Endometrial microvascular endothelial cells (primary cell): ENCODE measurements around the gene TFCP2. TPM values are rescaled to one million over a fixed set of nuclear protein-coding genes. Genes with fewer than 3 reads are reported as not detected.

Experiments
- in situ Hi-C: cut with HindIII; loops from 2 replicates; pipeline ENCODE4 v1.10.0; 2017; ENCODE audit warnings: low sequenced_read_pairs, low pct_unique_long_range_greater_than_20kb; ENCODE audit errors: inconsistent ontology term
- total RNA-seq: library from RNA; depleted of rRNA; stranded (reverse); fragments of >200 nt; gene quantifications from one replicate; pipeline ENCODE4 v1.2.3, GENCODE V29; 2015; ENCODE audit errors: inconsistent ontology term

TFCP2 gene
- total RNA-seq, 1 donor from 2014 or later, result 12.3 TPM

GRCh38 chr12:51198568-51199365, 25.8 kb upstream of the TFCP2 start:
- in situ Hi-C loops, result no loop called here

- in situ Hi-C loops, result no loop called here
These were observed 25.0 kb upstream of the TFCP2 start for GRCh38 chr12:51197736-51198567.

GRCh38 chr12:51196547-51196946, 23.6 kb upstream of the TFCP2 start:
- in situ Hi-C loops, result no loop called here

GRCh38 chr12:51195841-51196240, 22.9 kb upstream of the TFCP2 start:
- in situ Hi-C loops, result no loop called here

- in situ Hi-C loops, result no loop called here
These were observed 19.3 kb upstream of the TFCP2 start for GRCh38 chr12:51192284-51192671.

- in situ Hi-C loops, result no loop called here
These were observed 18.8 kb upstream of the TFCP2 start for GRCh38 chr12:51191516-51192283.

GRCh38 chr12:51190820-51191219, 17.9 kb upstream of the TFCP2 start:
- in situ Hi-C loops, result no loop called here

GRCh38 chr12:51189790-51190355, 16.9 kb upstream of the TFCP2 start:
- in situ Hi-C loops, result no loop called here

GRCh38 chr12:51188359-51189051, 15.6 kb upstream of the TFCP2 start:
- in situ Hi-C loops, result no loop called here

GRCh38 chr12:51187370-51187987, 14.5 kb upstream of the TFCP2 start:
- in situ Hi-C loops, result no loop called here

- in situ Hi-C loops, result no loop called here
These were observed 13.6 kb upstream of the TFCP2 start for GRCh38 chr12:51186465-51187085.

GRCh38 chr12:51185171-51185717, 12.3 kb upstream of the TFCP2 start:
- in situ Hi-C loops, result no loop called here

GRCh38 chr12:51183816-51184215, 10.9 kb upstream of the TFCP2 start:
- in situ Hi-C loops, result no loop called here

- in situ Hi-C loops, result no loop called here
These were observed 10.4 kb upstream of the TFCP2 start for GRCh38 chr12:51183349-51183748.

GRCh38 chr12:51181558-51181957, 8.6 kb upstream of the TFCP2 start:
- in situ Hi-C loops, result no loop called here

- in situ Hi-C loops, result no loop called here
These were observed 5.0 kb upstream of the TFCP2 start for GRCh38 chr12:51177897-51178296.

- in situ Hi-C loops, result no loop called here
These were observed 1.6 kb upstream of the TFCP2 start for GRCh38 chr12:51174501-51174900.
